ENCODE measurements around the gene STX18.

The STX18 gene

GRCh38 chr4:4395849-4396627 is 145.8 kb downstream of the STX18 start:
- DNase-seq: peak; percentile 53

DNA sequence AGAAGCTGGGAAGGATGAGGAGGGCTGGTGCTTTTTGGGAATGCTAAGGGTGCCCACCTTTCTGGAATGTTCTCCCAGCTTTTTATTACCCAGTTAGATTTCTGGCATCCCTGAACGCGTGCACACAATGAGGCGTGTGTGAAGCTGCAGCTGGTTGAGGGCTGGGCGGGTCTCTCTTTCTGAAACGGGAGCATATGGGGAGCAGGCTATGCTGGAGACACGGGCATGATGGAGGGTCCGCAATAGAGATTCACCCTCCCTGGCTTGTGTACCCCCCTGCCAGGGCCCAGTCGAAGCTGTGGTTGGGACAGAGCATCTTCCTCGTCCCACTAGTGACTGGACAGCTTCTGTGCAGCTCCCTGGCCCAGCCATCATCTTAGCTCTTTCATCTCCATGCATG is 146.5 kb downstream of the STX18 start:
- no peak for DNase-seq

- DNase-seq: no peak
Measured at GRCh38 chr4:4394644-4395043, 147.2 kb downstream of the STX18 start.

- DNase-seq: no peak
Measured at GRCh38 chr4:4392501-4393183, 149.2 kb downstream of the STX18 start.

DNA sequence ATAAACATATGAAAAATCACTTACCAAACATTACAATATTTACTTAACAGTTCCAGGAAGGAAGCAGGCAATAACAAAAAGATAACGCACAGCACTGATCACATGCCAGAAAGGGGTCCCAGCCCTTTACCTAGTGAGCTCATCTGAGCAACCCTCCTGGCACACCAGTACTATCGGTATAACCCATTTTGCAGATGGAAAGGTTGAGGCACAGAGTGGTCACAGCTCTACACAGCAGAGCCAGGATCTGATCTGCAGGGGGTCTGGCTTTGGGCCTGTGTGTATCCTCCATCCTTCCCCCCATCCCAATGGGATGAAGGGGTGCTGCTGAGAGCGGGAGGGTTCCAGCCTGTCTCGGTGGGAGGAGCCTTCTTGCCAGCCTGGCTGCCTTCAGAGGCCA is 150.0 kb downstream of the STX18 start:
- no peak for DNase-seq

GRCh38 chr4:4390515-4391240 is 151.2 kb downstream of the STX18 start:
- DNase-seq: no peak

DNA sequence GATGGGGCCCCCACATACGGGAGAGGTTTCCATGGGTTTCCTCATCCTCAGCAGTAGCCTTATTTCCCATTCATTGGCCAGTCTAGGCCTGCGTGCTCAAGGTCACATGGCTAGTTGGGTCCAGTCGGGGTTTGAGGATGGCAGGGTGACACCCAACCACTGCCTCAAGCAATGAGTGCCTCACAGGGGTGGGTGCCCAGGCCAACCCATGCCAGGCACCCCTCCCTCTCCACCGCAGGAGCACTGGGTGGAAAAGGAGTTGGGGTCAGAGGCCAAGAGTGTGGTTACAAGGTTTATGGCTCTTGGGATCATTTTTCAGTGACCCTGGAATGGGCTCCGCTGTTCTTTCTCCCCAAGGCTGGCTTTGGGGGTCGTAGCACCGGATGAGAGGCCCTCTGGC is 151.8 kb downstream of the STX18 start:
- DNase-seq: no peak

GRCh38 chr4:4388836-4389575 is 152.8 kb downstream of the STX18 start:
- no peak for DNase-seq

GRCh38 chr4:4388311-4388790 is 153.5 kb downstream of the STX18 start:
- no peak for DNase-seq

DNA sequence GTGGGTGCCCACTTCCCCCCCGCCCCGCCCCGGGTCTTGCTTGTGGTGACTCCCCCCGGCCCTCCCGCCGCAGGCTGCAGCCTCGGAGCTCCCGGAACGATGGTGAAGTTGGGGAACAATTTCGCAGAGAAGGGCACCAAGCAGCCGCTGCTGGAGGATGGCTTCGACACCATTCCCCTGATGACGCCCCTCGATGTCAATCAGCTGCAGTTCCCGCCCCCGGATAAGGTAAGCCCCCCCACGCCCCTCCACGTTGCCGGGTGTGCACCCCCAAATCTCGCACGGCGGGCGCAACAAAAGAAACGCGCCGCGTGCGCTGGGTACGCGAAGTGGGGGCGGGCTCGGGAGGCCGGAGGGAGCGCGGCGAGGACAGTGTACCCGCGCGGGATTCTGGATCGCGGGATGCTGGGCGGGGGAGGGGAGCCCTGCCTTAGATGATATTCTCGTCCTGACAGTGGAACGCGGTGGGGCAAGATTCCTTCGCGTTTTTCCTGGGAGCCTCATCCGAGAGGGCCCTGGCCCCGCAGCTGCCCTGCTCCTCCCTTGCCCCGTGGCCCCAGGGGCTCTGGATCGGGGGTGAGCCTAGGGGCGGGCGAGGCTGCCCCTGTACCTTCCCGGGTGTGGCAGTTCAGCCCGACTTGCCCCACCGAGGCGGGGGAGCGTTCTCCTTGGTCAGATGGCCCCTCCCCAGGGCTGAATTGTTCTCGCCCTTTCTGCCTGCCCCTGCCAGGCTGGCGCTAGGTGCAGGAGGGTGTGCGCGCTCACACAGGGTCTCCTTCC is 154.1 kb downstream of the STX18 start:
- peak; percentile 33 for DNase-seq

- DNase-seq: peak; percentile 67
Measured at GRCh38 chr4:4386736-4387392, 155.0 kb downstream of the STX18 start, which contains the start of gene NSG1. Gene NSG1, plus strand, starts transcription at chr4:4387102. Its CDS starts 528 bp downstream, at chr4:4387630.

DNA sequence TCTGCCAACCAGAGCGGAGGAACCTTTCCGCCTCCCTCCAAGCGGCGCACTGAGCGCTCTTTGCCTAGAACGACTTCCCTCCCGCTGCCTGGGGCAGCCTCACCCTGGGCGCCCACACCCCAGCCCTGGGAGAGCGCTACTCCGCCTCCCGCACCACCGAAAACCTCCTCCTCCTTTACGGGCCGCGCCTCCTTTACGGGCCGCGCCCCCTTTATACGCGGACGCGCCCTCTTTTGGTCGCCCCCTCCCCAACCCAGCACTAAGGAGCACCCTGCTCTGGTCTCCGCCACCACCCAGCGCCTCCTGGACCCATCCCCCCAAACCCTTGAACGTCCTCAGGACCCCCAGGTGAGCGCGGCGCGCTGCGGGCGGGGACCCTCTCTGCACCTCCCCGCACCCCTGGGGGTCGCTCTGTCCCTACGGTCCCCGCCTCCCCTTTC is 155.5 kb downstream of the STX18 start:
- peak; percentile 58 for DNase-seq

- no peak for DNase-seq
Measured at GRCh38 chr4:4385729-4386295, 156.0 kb downstream of the STX18 start.

GRCh38 chr4:4384837-4385236 is 157.0 kb downstream of the STX18 start:
- peak; percentile 60 for DNase-seq

DNA sequence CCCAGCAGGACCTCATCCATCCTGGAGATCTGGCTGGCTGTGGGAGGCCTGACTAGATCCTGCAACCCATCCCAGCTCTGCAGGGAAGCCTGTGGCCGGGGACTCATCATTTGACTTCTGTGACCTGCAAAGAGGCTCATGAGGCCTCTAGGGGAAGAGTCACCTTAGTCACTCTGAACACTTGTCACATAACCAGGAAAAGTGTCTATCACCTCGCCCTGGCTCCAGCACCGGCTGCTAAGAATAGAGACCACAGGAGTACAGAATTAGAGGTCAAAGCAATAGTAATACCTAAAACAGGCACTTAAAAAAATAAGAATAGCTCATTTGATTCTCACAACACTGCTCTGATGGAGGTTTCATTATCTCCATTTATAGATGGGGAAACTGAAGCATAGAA is 158.8 kb downstream of the STX18 start:
- no peak for DNase-seq

DNA sequence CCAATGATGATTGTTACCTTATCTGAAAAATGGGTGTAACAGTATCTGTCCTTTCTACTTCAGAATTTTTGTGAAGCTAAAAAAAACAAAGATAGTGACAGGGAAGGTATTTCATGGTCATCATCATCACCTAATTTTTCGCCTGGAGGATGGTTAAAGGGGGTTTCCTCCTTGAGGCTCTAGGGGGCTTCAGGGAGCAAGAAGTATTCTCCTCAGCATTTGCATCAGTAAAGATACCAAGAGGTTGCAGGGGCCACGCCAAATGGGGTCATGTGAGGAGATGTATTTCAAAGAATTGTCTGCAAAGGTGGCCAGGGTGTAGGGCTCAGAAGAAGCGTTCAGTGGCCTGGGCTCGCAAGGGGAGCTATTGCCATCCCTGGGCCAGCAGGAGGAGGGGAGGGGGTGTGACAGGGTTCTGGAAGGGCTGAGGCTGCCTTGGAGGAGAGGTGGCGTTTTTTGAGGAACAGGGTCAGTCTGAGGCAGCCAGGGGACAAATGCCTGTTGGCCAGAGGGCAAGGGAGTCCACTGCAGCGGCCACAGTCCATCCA is 162.2 kb downstream of the STX18 start:
- no peak for DNase-seq

GRCh38 chr4:4377732-4378460 is 164.0 kb downstream of the STX18 start:
- DNase-seq: no peak

DNA sequence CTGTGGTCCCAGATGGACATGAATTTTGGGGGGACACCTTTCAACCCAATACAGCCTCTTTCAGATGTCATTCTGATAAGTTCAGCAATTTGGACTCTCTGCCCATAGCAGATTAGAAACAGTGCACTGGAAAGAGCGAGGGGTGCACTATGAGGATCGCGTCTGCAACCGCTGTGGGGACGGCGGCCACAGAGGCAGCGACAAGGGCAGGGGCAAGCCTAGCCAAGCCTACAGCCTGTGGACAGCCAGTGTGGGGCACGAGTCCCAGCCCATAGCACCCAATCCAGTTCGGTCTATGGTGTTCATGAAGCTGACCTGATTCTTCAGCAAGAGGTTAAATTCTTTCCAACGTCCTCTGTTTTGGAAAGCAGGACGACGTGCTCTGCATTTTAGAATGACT is 164.7 kb downstream of the STX18 start:
- no peak for DNase-seq

DNA sequence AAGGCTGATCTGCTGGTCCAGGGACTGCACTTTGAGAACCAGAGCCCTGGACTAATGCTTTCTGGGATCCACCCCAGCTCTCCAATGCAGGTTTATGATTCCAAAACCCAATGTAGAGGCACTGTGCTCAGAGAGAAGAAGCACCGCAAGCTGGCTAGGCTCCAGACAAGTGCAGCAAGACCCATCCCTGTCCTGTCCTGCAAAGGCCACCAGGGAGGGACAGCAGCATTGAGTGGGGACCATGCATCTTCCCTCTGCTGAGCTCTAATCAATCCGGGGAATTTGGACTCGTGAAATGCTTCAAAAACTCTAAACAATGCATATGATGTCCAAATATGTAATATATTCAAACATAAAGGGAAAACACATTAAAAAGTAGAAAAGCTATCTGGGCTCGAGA is 165.8 kb downstream of the STX18 start:
- DNase-seq: no peak

All from NCI-H69 (cell line).